Endothelial cell (in vitro differentiated cells): Measurements from ENCODE around the gene CACNA1C. TPM values are rescaled to one million over a fixed set of nuclear protein-coding genes. Genes with fewer than 3 reads are reported as not detected.

Source experiments
- DNase-seq: peaks from one replicate; pipeline ENCODE4 v3.0.0; 2021; ENCODE audit warnings: low spot score
- H3K27ac Mint-ChIP-seq: one replicate; pipeline ENCODE4 v1.8.0; 2021; ENCODE audit warnings: mixed read lengths, inconsistent platforms; ENCODE audit not compliant: unreplicated experiment
- H3K27me3 Mint-ChIP-seq: one replicate; pipeline ENCODE4 v1.8.0; 2021; ENCODE audit warnings: mild to moderate bottlenecking, moderate library complexity, mixed read lengths, inconsistent platforms; ENCODE audit not compliant: unreplicated experiment
- H3K36me3 Mint-ChIP-seq: one replicate; pipeline ENCODE4 v1.8.0; 2021; ENCODE audit warnings: mild to moderate bottlenecking, low read depth, mixed read lengths, inconsistent platforms; ENCODE audit not compliant: unreplicated experiment
- H3K4me1 Mint-ChIP-seq: one replicate; pipeline ENCODE4 v1.8.0; 2021; ENCODE audit warnings: mild to moderate bottlenecking, mixed read lengths, inconsistent platforms; ENCODE audit not compliant: unreplicated experiment
- H3K4me3 Mint-ChIP-seq: one replicate; pipeline ENCODE4 v1.8.0; 2021; ENCODE audit warnings: mild to moderate bottlenecking, mixed read lengths, inconsistent platforms; ENCODE audit not compliant: unreplicated experiment
- H3K9me3 Mint-ChIP-seq: one replicate; pipeline ENCODE4 v1.8.0; 2021; ENCODE audit warnings: mixed read lengths, inconsistent platforms; ENCODE audit not compliant: unreplicated experiment
- total RNA-seq: library from RNA; stranded (reverse); fragmentation: NEBNext Ultra II Directional; extraction: Animal tissue kit (Norgen Biotek cat#: 25700); gene quantifications from one replicate; pipeline ENCODE4 v1.2.1, GENCODE V29; 2021; ENCODE audit not compliant: unreplicated experiment
- TF ChIP-seq, protein P1 (sequence below): fragments of 200-600 bp; sonication (generic); IDR thresholded peaks from one replicate; pipeline ENCODE4 v1.5.0; 2021; ENCODE audit warnings: antibody characterized with exemption; ENCODE audit not compliant: unreplicated experiment

The CACNA1C gene
- total RNA-seq, 1 donor from 2014 or later, result 11.1 TPM

- Mint-ChIP-seq H3K4me3 (no peak overlapping the region), H3K36me3 (no peaks in the 10 kb centered on the region), H3K4me1 (no peaks in the 10 kb centered on the region), H3K27ac (no peak overlapping the region), H3K9me3 (no peaks in the 10 kb centered on the region), H3K27me3 (peaks cover 6% of the 10 kb centered on the region)
- TF ChIP-seq, protein P1, sequence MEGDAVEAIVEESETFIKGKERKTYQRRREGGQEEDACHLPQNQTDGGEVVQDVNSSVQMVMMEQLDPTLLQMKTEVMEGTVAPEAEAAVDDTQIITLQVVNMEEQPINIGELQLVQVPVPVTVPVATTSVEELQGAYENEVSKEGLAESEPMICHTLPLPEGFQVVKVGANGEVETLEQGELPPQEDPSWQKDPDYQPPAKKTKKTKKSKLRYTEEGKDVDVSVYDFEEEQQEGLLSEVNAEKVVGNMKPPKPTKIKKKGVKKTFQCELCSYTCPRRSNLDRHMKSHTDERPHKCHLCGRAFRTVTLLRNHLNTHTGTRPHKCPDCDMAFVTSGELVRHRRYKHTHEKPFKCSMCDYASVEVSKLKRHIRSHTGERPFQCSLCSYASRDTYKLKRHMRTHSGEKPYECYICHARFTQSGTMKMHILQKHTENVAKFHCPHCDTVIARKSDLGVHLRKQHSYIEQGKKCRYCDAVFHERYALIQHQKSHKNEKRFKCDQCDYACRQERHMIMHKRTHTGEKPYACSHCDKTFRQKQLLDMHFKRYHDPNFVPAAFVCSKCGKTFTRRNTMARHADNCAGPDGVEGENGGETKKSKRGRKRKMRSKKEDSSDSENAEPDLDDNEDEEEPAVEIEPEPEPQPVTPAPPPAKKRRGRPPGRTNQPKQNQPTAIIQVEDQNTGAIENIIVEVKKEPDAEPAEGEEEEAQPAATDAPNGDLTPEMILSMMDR, result no peak
- no peak for DNase-seq
These were observed 495.3 kb downstream of the CACNA1C start for GRCh38 chr12:2548081-2548480.

DNA sequence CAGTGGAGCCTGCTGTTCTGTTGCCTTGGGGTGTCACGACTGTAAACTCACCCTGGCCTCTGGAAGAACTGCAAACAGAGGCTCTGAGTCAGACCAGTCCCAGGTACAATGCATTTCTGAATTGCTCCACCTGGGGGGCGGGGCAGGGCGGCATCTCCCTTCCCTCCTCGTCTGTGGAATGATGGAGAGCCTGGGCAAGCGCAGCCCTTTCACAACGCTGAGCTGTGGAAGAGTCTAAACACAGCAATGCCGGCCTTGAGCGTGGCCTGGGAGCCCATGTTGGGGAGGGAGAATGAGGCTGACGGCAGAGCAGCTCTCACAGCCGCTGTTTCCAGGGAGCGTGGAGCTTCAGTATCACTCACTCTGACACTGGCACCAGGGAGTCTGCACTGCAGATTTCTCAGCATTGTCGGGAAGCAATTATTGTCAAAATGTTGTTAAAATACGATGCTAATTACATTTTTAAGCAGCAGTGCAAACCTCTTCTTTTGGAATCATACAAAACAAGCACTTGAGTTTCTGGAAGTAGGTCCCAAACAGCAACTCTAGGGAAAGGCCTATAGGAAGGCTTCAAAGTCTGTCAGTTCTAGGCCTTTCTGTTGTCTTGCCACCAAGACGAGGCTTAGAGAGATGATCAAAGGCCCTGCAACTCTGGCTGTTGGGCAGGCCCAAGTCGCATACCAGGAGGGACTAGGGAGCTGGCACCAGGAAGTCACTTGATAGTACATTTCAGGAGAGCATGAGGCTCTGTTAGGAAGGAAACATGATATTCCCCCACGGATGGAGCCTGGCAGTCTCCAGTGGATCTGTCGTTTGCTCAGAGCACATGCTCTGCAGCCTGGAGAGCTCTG is 498.0 kb downstream of the CACNA1C start:
- TF ChIP-seq, protein P1, result no peak
- H3K9me3 Mint-ChIP-seq, result no peaks in the 10 kb centered on the region
- peaks cover 6% of the 10 kb centered on the region for H3K27me3 Mint-ChIP-seq
- no peak overlapping the region for H3K27ac Mint-ChIP-seq
- DNase-seq, result no peak
- H3K4me3 Mint-ChIP-seq, result no peak overlapping the region
- H3K36me3 Mint-ChIP-seq, result no peaks in the 10 kb centered on the region
- no peaks in the 10 kb centered on the region for H3K4me1 Mint-ChIP-seq

GRCh38 chr12:2551412-2551900 is 498.7 kb downstream of the CACNA1C start:
- H3K4me1 Mint-ChIP-seq, result no peaks in the 10 kb centered on the region
- no peak overlapping the region for H3K4me3 Mint-ChIP-seq
- no peaks in the 10 kb centered on the region for H3K9me3 Mint-ChIP-seq
- no peaks in the 10 kb centered on the region for H3K36me3 Mint-ChIP-seq
- peaks cover 9% of the 10 kb centered on the region for H3K27me3 Mint-ChIP-seq
- no peak for DNase-seq
- TF ChIP-seq, protein P1, result no peak
- no peak overlapping the region for H3K27ac Mint-ChIP-seq

GRCh38 chr12:2552000-2552756 is 499.4 kb downstream of the CACNA1C start:
- Mint-ChIP-seq H3K4me3 (no peak overlapping the region), H3K4me1 (no peaks in the 10 kb centered on the region), H3K27ac (no peak overlapping the region), H3K36me3 (no peaks in the 10 kb centered on the region), H3K9me3 (no peaks in the 10 kb centered on the region), H3K27me3 (peaks cover 10% of the 10 kb centered on the region)
- no peak for DNase-seq
- TF ChIP-seq, protein P1, result no peak
